ENCODE data around the gene POLR1G. TPM values are rescaled to one million over a fixed set of nuclear protein-coding genes. Genes with fewer than 3 reads are reported as not detected.

POLR1G gene
- total and polyA plus RNA-seq, 4 donors = 1.1 to 2.4 (median 1.9) TPM

DNA sequence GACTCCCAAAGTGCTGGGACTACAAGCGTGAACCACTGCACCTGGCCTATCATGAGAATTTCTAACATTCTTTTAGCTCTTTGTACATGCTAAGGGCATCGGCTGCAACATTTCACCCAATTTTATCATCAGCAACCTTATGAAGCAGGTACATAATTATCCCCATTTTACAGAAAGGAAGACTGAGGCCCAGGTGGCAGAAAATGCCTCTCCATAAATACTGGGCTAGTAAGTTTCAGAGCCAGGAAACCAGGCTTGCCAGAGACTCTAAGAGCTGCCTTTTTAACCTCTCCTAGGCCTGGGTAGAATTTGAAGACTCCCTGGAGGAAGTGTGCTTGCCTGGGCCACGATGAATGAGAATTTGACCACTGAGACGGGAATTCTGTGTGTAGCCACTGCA is 38.3 kb upstream of the POLR1G start (continued):
- TF ChIP-seq, protein P1, sequence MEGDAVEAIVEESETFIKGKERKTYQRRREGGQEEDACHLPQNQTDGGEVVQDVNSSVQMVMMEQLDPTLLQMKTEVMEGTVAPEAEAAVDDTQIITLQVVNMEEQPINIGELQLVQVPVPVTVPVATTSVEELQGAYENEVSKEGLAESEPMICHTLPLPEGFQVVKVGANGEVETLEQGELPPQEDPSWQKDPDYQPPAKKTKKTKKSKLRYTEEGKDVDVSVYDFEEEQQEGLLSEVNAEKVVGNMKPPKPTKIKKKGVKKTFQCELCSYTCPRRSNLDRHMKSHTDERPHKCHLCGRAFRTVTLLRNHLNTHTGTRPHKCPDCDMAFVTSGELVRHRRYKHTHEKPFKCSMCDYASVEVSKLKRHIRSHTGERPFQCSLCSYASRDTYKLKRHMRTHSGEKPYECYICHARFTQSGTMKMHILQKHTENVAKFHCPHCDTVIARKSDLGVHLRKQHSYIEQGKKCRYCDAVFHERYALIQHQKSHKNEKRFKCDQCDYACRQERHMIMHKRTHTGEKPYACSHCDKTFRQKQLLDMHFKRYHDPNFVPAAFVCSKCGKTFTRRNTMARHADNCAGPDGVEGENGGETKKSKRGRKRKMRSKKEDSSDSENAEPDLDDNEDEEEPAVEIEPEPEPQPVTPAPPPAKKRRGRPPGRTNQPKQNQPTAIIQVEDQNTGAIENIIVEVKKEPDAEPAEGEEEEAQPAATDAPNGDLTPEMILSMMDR (IDR thresholded peaks at IDR 0.05; ENCODE audit: low read depth, low read length, missing input control) = no peak

DNA sequence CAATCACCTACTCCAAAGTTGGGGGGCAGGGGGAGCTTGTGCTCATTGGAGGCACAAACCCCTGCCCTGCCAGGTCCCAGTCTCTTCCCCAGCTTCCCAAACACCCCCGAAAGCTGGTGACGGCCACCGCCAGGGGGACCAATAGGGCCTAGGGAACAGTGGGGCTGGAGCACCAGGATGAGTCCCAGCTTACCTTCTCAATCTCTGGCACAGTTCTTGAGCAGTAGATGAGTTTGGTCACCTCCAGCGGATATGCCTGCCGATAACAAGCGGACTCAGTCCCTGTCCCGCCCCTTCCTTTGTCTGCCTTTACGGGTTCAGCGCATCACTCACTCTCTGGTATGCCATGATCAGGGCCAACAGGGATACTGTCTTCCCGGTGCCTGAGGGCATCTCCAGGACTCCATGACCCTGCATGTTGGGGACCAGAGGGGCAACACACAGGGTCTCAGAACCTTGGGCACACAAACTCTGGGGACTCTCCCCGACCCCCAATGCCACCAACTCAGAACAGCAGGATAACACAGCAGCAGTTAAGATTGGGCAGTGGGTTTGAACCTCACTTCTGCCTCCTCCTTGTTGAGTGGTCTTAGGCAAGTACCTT is 37.6 kb upstream of the POLR1G start:
- H3K4me1 ChIP-seq (ENCODE audit: control insufficient read depth in 4 of 4, insufficient read depth in 4 of 4, low read length in 3 of 4) = peaks cover 0 to 8% (median 5%) of the 10 kb centered on the region in 4 donors
- H3K27ac ChIP-seq (ENCODE audit: low read depth in 1 of 2, low read length in 2 of 2) = no peak overlapping the region
- H3K9me3 ChIP-seq (ENCODE audit: control insufficient read depth in 4 of 4, low read length in 3 of 4) = no peaks in the 10 kb centered on the region
- no peak overlapping the region for H3K9ac ChIP-seq (ENCODE audit: low read depth in 1 of 2, low read length in 2 of 2)
- no peaks in the 10 kb centered on the region for H3K27me3 ChIP-seq (ENCODE audit: control insufficient read depth in 4 of 4, insufficient read depth in 4 of 4, low read length in 3 of 4)
- TF ChIP-seq, protein P2, sequence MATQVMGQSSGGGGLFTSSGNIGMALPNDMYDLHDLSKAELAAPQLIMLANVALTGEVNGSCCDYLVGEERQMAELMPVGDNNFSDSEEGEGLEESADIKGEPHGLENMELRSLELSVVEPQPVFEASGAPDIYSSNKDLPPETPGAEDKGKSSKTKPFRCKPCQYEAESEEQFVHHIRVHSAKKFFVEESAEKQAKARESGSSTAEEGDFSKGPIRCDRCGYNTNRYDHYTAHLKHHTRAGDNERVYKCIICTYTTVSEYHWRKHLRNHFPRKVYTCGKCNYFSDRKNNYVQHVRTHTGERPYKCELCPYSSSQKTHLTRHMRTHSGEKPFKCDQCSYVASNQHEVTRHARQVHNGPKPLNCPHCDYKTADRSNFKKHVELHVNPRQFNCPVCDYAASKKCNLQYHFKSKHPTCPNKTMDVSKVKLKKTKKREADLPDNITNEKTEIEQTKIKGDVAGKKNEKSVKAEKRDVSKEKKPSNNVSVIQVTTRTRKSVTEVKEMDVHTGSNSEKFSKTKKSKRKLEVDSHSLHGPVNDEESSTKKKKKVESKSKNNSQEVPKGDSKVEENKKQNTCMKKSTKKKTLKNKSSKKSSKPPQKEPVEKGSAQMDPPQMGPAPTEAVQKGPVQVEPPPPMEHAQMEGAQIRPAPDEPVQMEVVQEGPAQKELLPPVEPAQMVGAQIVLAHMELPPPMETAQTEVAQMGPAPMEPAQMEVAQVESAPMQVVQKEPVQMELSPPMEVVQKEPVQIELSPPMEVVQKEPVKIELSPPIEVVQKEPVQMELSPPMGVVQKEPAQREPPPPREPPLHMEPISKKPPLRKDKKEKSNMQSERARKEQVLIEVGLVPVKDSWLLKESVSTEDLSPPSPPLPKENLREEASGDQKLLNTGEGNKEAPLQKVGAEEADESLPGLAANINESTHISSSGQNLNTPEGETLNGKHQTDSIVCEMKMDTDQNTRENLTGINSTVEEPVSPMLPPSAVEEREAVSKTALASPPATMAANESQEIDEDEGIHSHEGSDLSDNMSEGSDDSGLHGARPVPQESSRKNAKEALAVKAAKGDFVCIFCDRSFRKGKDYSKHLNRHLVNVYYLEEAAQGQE (IDR thresholded peaks at IDR 0.05) = no peak
- TF ChIP-seq RXRA (IDR thresholded peaks at IDR 0.05) (no peak), GABPA (IDR thresholded peaks at IDR 0.05 in 1 of 2, conservative IDR thresholded peaks at IDR 0.05 in 1 of 2) (no peak), HNF4G (IDR thresholded peaks at IDR 0.05) (no peak), EGR1 (IDR thresholded peaks at IDR 0.05; ENCODE audit: low read depth in 2 of 2) (no peak), NR2F2 (IDR thresholded peaks at IDR 0.05) (no peak)
- TF ChIP-seq, protein P3, sequence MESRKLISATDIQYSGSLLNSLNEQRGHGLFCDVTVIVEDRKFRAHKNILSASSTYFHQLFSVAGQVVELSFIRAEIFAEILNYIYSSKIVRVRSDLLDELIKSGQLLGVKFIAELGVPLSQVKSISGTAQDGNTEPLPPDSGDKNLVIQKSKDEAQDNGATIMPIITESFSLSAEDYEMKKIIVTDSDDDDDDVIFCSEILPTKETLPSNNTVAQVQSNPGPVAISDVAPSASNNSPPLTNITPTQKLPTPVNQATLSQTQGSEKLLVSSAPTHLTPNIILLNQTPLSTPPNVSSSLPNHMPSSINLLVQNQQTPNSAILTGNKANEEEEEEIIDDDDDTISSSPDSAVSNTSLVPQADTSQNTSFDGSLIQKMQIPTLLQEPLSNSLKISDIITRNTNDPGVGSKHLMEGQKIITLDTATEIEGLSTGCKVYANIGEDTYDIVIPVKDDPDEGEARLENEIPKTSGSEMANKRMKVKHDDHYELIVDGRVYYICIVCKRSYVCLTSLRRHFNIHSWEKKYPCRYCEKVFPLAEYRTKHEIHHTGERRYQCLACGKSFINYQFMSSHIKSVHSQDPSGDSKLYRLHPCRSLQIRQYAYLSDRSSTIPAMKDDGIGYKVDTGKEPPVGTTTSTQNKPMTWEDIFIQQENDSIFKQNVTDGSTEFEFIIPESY (IDR thresholded peaks at IDR 0.05) = no peak
- DNase-seq (ENCODE audit: low spot score) = peak; percentile 30
- no peak overlapping the region for H3K4me3 ChIP-seq (ENCODE audit: low read depth in 1 of 3, low read length in 3 of 3)
- H3K36me3 ChIP-seq (ENCODE audit: control insufficient read depth in 4 of 4, insufficient read depth in 3 of 4, low read depth in 1 of 4, low read length in 3 of 4) = peaks cover 0 to under 1% (median 0%) of the 10 kb centered on the region in 4 donors
- 93% methylated on average over 11 of the region's 11 CpGs for WGBS

DNA sequence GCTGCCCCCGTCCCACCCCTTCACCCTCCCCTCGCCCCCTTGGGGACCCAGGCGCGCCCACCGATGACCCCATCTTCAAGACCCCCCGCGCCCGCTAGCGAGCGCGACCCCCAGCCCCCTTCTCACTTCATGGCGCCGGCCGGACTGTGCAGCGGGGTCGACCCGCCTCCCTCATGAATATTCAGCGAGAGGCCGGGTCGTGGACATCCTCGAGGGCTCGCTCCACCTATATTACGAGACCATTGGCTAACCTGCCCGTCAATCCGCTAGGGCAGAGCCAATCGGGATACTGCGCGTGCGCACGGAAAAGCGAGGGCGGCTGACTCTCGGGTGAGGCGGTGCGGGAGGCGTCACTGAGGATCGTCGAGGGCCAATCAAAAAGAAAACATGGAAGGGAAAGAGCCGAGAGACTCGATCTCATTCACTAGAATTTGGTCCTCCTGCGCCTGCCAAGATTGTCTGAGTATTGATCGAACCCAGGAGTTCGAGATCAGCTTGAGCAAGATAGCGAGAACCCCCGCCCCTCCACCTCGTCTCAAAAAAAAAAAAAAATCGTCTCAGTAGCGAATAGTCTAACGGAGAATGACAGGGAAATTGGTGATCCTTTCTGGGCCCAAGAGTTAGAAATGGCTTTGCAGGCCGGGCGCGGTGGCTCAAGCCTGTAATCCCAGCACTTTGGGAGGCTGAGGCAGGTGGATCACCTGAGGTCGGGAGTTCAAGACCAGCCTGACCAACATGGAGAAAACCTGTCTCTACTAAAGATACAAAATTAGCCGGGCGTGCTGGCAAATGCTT is 35.8 kb upstream of the POLR1G start, which contains the start of gene ERCC2:
TSS of gene ERCC2 (minus strand) at position 164 of the 795 bp plus-strand sequence. CDS start at position 131, 33 bp downstream.
- H3K27ac ChIP-seq (ENCODE audit: low read depth in 1 of 2, low read length in 2 of 2) = peak within 1 kb of the TSS; percentile 40 to 48
- DNase-seq (ENCODE audit: low spot score) = peak; percentile 100
- 5% methylated on average over 55 of the region's 55 CpGs for WGBS
- TF ChIP-seq, protein P4, sequence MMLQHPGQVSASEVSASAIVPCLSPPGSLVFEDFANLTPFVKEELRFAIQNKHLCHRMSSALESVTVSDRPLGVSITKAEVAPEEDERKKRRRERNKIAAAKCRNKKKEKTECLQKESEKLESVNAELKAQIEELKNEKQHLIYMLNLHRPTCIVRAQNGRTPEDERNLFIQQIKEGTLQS (IDR thresholded peaks at IDR 0.05) = no peak
- TF ChIP-seq EGR1 (IDR thresholded peaks at IDR 0.05; ENCODE audit: low read depth in 2 of 2) = no peak
- TF ChIP-seq HNF4A (conservative IDR thresholded peaks at IDR 0.05) = peak in 1 of 2 donors; percentile 53
- no peak for TF ChIP-seq TAF1 (conservative IDR thresholded peaks at IDR 0.05)
- TF ChIP-seq JUND (IDR thresholded peaks at IDR 0.05) = peak in 1 of 2 donors; percentile 13
- TF ChIP-seq SP1 (IDR thresholded peaks at IDR 0.05) = peak; percentile 98
- TF ChIP-seq, protein P5, sequence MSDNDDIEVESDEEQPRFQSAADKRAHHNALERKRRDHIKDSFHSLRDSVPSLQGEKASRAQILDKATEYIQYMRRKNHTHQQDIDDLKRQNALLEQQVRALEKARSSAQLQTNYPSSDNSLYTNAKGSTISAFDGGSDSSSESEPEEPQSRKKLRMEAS (IDR thresholded peaks at IDR 0.05) = no peak
- TF ChIP-seq GABPA (IDR thresholded peaks at IDR 0.05 in 1 of 2, conservative IDR thresholded peaks at IDR 0.05 in 1 of 2) = peak in 1 of 2 donors; percentile 40
- no peak for TF ChIP-seq FOXA1 (IDR thresholded peaks at IDR 0.05)
- TF ChIP-seq FOXA2 (IDR thresholded peaks at IDR 0.05) = no peak
- peak; percentile 95 for TF ChIP-seq YY1 (IDR thresholded peaks at IDR 0.05)
- no peak for TF ChIP-seq HNF4G (IDR thresholded peaks at IDR 0.05)
- TF ChIP-seq, protein P2 (IDR thresholded peaks at IDR 0.05) = no peak

More for the DNA sequence above, 35.8 kb upstream of the POLR1G start, which contains the start of gene ERCC2:
- peak within 1 kb of the TSS in 1 of 2 donors; percentile 29 for H3K9ac ChIP-seq (ENCODE audit: low read depth in 1 of 2, low read length in 2 of 2)
- no peaks in the 10 kb centered on the region for H3K36me3 ChIP-seq (ENCODE audit: control insufficient read depth in 4 of 4, insufficient read depth in 3 of 4, low read depth in 1 of 4, low read length in 3 of 4)
- H3K4me3 ChIP-seq (ENCODE audit: low read depth in 1 of 3, low read length in 3 of 3) = peak within 1 kb of the TSS; percentile 83 to 93 (median 87)
- H3K9me3 ChIP-seq (ENCODE audit: control insufficient read depth in 4 of 4, low read length in 3 of 4) = no peaks in the 10 kb centered on the region
- no peaks in the 10 kb centered on the region for H3K27me3 ChIP-seq (ENCODE audit: control insufficient read depth in 4 of 4, insufficient read depth in 4 of 4, low read length in 3 of 4)
- H3K4me1 ChIP-seq (ENCODE audit: control insufficient read depth in 4 of 4, insufficient read depth in 4 of 4, low read length in 3 of 4) = peaks cover 0 to 8% (median 5%) of the 10 kb centered on the region in 4 donors
